GM21367 (cell line): ENCODE results near the gene CLEC16A.
"Not testable (repeated sequence)": the region's sequence is repeated elsewhere in the genome, so short reads cannot be mapped to it uniquely, and the experiment has no call there.

Source experiments
- ATAC-seq: cut with Tn5 transposase; IDR thresholded peaks from one replicate; pipeline ENCODE4 v1.9.1; 2021; ENCODE audit not compliant: unreplicated experiment

Gene CLEC16A

DNA sequence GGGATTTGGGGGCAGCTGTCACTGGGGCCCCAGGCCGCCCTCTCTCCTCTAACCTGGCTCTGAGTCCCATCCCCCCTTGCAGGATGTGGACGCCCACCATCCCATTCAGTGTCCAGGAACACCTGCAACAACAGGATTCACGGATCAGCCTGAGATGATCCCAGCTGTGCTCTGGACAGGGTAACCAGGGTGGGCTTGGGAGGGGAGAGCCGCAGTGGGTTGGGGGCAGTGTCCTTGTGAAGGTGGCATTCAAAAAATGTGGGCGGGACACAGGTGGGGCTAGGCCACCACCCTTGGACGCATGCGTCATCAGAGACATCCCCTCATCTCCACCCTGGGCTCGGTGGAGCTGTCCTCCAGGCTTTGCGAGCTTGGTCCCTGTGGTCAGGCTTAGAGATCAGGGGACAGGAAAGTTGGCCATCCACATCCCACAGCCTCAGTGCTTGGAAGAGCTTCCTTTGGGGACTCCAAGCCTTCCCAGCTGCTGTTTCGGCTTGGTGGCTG, 21.2 kb upstream of the CLEC16A start:
- ATAC-seq: no peak

DNA sequence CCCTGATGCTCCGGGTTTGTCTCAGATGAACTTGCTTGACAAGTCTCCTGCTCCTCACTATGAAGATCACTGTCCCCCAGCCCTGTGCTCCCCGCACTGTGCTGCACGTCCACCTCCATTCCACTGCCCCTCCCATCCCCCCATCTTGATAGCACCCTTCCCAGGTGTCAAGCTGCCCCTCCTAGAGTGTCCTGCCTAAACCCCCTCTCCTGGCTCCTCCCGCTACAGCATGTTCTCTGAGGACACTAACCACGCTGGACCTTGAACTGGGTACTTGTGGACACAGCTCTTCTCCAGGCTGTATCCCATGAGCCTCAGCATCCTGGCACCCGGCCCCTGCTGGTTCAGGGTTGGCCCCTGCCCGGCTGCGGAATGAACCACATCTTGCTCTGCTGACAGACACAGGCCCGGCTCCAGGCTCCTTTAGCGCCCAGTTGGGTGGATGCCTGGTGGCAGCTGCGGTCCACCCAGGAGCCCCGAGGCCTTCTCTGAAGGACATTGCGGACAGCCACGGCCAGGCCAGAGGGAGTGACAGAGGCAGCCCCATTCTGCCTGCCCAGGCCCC, 20.6 kb upstream of the CLEC16A start:
- ATAC-seq: no peak

DNA sequence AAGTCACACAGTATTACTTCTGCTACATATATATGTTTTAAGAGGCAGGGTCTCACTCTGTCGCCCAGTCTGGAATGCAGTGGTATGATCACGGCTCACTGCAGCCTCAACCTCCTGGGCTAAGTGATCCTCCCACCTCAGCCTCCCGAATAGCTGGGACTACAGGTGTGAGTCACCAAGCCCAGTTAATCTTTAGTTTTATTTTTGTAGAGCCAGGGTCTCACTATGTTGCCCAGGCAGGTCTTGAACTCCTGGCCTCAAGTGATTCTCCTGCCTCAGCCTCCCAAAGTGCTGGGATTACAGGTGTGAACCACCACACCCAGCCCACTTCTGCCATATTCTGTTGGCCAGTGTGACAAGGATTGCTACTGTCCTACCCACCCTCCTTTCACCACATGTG, 19.1 kb upstream of the CLEC16A start:
- ATAC-seq: not testable (repeated sequence)

DNA sequence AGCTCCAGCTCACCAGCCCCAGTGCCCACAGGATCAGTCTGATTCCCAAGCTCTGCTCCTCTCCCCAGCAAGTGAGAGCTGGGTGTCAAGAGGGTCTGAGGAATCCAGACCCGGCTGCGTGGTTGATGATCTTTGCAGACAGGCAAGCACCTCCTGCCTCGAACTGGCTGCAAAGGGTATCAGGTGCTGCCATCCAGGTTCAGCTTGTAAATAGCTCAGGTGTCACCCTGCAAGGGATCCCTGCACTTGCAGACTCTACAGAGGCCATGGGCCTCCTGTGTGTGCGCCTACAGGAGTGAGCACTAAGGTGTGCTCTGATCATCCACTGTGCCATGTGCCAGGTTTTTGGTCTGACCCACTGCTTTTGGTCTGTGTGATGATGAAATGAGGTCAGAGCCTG, 18.3 kb upstream of the CLEC16A start:
- ATAC-seq: no peak

DNA sequence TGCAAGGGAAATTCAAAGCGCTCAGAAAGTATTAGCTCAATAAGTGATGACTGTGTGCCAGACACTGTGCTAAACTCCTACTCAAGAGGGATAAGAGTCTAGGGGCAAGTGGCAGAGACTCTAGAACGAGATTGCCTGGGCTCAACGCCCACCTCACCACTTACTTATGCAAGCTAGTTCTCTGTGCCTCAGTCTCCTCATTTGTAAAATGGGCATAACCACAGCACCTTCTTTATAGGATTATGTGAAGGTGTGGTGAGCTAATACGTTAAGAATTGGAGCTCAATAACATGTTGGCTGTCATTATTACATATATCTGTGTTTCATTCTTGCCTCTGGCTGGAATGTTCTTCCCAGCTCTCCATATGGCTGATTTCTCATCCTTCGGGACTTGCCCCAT, 17.5 kb upstream of the CLEC16A start:
- ATAC-seq: no peak

DNA sequence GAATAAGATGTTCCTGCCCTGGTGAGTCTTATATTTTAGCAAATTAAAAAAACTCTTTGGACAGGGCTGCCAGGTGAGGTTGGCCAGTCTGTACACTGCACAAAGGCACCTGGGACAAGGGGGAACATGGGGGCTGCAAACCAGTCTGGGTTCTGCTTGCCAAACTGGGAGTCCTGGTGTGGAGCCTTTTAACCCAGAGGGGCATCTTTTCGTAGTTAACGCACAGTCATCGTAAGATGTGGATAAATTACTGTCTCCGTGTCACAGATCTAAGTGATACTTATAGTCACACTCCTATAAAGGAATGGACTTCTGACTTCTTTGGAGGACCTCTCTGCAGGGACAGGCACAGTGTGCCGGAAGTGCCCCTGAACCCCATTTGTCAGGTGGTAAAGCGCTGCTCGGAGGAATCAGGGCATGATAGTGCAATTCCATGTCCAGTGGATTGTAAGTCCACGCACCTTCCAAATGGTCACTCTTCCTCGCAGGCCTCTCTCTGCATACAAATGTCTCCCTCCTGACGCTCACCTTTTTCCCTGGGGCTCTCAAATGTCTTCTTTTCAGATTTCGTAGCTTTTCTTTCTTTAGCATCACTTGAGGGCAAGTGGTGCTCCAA, 16.8 kb upstream of the CLEC16A start:
- ATAC-seq: no peak

DNA sequence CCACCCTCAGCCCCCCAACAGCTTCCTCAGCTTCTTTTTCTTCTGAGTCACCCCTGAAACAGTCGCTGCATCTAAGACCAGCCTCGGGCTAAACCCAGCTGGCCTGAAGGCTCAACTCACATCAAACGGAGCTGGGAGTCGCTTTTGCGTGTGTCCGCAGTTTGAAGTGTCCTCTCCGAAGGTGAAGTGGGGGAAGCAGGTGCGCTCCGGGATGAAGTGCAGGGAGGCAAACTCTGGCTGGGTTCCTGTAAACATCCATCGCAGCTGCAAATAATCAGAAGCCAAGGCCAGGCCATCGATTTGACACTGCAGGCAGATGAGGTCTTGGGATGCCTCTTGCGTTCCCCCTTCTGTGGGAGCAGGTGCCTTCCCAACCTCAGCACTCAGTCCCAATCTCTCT, 15.3 kb upstream of the CLEC16A start:
- ATAC-seq: not testable (repeated sequence)

DNA sequence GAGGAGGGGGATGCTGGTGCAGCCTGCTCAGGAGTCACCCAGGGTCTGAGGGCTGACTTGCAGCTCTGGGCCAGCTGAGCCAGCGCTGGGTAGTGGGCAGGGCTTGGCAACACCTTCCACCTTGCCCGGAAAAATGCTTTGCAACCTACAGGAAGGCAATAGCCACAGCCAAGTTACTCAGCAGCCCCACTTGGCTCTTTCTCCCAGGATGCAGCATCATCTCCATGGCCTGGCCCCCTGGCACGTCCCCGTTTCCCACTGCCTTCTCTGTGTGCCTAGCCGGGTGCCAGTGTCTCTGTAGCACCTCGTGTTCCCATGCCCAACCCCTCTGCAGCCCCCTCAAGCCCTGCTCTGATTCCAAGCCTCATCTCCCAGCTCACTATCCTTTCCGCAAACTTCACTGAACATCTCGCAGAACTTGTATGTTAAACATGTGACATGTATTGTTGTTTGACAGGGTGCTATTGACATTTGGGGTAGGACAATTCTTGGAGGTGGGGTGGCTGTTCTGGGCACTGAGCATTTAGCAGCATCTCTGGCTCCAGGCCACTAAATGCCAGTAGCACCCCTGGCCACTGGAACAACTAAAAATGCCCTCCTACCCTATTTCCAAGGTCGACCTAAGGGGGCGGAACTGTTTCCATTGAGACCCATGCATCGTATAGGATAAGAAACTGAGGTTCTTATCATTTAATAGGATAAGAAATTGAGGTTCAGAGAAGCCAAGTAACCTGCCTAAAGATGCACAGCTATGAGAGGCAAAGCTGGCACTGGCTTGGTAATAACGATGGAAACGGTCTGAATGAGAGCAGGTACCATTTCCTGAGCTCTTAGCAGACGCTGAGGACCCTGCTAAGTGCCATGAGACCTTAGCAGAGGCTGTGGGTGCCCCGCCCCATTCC, 14.3 kb upstream of the CLEC16A start:
- ATAC-seq: no peak

DNA sequence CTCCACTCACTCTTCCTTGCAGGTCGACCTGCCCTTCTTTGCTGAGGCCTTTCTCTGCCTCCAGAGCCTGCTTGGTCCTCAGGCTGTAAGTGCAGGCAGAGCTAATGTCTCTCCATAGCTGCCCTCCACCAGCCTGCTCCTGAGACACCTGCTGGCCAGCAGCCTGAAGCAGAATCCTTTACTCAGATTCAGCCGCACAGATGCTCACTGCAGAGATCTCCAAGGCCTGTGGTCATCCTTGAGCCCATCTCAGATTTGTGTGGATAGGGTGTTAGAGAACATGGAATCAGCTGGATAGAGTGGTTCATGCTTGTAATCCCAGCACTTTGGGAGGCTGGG, 13.6 kb upstream of the CLEC16A start:
- ATAC-seq: no peak

DNA sequence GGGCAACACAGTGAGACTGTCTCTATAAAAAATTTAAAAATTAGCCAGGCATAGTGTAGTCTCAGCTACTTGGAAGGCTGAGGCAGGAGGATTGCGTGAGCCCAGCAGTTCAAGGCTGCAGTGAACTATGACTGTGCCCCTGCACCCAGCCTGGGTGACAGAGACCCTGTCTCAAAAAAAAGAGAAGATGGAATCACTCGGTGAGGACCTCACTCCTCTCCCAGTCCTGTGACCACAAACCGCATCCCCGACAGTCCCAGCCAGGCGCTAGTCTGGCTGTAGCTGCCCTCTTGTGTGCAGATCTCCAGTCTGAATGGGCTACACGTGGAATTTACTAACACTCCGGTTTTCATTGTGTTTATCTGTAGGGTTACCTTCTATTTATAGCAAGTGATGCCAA, 13.2 kb upstream of the CLEC16A start:
- ATAC-seq: no peak

DNA sequence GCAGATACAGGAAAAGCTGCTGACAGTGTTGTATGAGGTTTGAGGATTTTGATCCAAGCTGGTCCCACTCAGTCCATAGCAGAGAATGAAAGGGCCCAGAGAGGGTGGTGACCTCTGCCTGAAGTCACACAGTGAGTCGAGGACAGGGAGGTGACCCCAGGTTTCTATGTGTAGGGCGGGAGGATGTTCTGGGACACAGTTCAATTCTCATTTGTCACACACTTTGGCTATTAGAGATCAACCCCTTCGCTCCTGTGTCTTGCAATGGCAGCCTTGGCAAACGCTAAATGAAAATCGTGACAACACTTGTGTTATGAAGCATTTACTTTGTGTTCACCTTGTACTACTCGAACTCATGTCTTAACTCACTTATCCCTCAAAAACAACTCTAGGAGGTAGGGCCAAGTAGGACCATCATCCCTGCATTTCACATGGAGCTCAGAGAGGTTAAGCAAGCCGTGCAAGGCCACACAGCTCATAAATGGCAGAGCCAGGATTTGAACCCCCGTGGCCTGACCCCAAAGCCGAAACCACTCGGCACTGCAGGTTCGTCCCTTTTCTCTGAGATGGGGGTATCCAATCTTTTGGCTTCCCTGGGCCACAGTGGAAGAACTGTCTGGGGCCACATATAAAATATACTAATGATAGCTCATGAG, 12.3 kb upstream of the CLEC16A start:
- ATAC-seq: no peak

DNA sequence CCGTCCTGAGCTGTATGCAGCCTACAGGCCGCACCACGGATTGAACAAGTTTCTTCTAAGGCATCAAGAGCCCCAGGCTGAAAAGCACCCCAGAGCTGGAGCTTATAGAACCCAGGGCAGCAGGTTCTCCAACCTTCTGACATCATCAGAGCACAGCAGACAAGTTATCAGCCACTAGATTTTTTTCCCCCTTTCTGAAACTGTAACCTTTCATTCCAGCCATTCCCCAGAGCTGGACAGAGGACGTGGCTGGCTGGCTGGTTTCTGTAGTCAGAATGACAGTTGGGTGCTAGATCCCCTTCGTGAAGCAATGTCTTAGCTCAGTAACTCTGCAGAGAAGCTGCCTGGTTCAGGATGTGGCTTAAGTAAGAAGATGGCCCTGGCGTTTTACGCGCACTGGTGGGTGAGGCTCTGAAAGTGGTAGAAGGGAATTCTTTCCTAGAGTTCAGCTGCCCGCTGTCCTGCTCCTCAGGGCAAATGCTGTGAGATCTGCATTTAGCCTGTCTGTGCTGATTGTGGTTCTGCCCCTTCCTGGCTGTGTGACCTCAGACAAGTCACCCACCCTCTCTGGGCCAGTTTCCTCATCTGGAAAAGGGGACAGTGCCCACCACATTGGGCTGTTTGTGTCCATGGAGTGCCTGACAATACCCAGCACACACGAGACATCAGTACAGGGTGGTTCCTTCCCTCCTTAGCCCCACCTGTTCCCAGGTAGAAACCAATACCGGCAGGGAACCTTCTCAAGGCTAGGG, 11.2 kb upstream of the CLEC16A start:
- ATAC-seq: no peak

DNA sequence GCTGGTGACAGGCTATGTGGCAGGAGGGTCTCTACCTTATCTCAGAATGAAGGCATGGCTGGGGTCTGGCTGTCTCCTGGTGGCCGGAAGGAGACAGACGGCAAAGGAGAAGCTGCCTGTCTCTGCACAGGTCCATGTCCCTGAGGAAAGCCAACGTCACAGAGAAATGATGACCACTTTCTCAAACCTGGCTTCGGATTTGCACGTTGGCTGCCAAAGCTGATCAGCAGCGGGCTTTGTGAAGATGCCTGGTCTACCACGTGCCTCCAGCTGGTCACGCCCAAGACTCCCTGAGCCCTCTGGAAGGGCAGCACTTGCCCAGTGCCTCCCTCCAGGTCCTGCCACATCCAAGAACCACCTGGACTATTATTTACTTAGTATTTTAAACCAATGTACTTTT, 10.5 kb upstream of the CLEC16A start:
- no peak for ATAC-seq

DNA sequence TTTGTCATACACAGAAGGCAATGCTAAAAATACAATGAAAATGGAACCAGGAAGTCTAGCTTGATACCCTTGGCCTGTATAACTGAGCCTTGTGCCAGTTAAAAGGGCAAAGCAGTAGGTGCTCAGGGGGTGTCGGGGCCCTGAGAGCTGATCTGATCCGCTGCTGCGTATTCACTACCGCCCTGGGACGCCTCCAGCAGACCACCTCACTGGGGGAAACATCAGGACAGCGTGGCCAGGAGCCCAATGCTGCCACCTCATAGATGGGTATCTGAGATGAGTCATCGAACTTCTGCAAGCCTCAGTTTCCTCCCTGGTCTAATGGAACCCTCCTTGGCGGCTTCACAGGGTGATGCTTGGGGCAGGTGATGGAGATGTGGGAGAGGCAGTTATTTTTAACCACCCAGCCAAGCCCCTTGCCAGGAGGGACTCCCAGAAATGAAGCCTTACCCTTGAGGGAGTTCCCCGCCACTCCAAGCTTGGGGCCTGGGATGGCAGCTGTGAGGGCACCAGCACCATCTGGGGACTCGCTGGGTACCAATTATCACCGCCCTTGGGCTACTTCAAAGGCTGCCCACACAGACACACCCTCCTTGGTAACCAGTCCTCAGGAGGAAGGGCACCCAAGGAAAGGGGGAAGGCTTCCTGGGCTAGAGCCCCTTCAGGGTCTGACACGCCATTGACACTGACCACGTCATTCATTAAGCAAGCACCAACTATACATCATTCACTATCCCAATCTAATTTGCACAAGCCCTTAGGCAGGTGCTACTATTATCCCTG, 9.8 kb upstream of the CLEC16A start:
- ATAC-seq: no peak

DNA sequence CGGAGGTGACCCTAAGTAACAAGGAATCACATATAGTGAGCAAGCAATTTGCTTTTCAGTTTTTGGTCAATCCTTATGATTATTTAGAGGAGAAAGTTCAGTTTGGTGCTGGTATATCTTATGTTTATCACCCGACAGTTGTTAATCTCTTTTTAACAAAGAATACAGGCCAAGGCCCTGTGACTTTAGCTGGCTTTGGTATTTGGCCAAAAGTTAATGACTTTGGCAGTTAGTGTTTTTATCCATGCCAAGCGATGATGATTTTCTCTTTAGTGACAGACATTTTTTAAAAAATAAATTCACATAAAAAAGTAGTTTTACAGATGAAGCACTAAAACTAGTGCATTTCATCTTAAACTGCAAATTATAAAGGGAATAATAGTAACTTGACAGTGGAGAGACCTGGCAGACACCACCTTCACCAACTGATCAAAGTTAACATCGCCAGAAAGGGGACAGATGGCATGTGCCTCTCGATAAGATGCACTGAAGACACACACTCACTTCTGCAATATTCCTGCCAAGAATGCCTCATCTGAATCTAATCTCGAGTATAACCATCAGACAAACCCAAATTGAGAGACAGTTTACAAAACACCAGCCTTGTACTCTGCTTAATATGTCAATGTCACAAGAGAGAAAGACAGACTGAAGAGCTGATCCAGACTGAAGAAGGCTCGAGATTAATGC, 9.0 kb upstream of the CLEC16A start:
- ATAC-seq: no peak

DNA sequence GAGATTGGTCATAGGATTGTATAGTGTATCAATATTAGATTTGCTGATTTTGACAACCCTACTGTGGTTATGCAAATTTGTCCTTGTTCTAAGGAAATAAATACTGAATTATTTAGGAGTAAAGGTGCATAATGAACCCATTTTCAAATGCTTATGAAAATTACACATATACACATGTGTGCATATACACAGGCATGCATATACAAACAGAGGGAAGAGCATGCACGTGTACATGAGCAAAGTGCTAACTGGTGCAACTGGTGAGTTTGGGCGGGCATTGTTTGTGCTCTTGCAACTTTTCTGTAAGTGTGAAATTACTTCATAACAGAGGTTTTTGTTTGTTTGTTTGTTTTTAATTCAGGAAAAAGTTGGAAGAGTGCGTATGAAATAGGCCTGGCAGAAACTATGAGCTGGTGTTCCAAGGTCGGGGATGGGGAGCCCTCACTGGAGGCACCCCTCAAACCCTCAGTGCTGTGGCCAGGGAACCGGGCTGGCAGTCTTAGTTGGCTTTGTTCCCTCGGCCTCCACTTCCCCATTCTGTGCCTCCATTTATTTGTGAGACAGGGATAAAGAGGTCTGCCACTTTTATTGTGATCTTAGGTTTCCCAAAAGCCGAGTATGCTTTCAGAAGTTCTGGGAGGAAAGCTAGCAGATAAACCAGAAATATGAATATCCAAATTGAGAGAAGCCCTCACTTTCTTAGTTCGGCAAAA, 7.9 kb upstream of the CLEC16A start:
- ATAC-seq: no peak

DNA sequence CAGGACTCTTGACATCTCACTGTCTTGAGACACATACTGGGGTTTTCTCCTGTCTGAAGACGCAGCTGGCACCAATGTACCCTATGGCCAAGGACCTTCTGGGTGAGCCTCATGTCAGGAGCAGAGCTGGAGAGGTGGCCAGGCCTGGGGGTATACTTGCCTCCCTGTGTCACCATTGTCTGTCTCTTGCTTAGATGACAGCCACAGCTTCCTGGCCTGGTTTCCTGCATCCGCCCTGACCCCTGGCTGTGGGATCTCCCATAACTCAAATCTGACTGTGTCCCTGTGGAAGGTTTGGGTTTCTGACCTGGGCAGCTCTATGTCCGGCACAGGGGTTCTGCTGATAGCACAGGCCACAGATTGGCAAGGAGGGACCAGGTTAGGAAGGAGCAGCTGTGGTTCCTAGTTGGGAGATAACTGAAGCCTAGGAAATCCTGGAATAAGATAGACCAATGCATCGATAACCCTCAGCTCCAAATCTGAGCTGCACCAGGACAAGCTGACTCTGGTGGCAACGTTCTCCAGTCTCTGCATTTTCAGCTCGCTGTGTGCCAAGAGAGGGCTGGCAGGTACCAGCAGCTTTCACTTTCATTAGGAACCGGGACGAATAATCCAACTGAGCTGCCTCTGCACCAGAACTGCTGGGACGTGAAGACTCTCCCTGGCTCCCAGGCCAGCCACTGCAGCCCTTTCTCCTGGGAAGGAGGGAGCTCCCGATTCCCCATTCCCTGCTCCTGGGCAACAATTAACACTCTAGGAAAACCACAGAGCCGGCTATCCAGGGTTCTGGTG, 7.1 kb upstream of the CLEC16A start:
- no peak for ATAC-seq

DNA sequence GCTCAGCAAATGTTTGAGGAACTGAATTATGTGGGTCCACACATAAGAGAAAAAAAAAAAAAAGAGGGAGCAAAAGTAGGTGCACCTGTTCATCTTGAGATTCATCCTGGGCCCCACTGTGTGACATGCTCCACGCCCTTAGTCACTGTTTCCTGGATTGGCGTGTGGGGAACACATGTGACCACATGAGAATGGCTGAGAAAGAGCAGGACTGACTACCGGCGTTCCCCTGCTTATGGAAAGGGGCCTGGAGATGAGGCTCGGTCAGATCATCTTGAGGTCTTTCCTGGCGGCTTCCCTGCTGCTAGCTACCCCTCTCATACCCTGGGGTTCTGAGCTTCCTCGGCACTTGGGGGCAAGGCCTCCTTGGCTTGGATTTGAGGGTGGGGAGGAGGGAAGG, 6.0 kb upstream of the CLEC16A start:
- ATAC-seq: no peak
